Dedifferentiated amniotic fluid mesenchymal stem cell (primary cell): ENCODE measurements around the gene SLF1.
"Not testable (repeated sequence)": the region's sequence is repeated elsewhere in the genome, so short reads cannot be mapped to it uniquely, and the experiment has no call there.

Experiments used
- DNase-seq: peaks from one replicate; pipeline ENCODE4 v3.0.0-alpha.2; 2016; ENCODE audit errors: extremely low spot score

SLF1 gene

DNA sequence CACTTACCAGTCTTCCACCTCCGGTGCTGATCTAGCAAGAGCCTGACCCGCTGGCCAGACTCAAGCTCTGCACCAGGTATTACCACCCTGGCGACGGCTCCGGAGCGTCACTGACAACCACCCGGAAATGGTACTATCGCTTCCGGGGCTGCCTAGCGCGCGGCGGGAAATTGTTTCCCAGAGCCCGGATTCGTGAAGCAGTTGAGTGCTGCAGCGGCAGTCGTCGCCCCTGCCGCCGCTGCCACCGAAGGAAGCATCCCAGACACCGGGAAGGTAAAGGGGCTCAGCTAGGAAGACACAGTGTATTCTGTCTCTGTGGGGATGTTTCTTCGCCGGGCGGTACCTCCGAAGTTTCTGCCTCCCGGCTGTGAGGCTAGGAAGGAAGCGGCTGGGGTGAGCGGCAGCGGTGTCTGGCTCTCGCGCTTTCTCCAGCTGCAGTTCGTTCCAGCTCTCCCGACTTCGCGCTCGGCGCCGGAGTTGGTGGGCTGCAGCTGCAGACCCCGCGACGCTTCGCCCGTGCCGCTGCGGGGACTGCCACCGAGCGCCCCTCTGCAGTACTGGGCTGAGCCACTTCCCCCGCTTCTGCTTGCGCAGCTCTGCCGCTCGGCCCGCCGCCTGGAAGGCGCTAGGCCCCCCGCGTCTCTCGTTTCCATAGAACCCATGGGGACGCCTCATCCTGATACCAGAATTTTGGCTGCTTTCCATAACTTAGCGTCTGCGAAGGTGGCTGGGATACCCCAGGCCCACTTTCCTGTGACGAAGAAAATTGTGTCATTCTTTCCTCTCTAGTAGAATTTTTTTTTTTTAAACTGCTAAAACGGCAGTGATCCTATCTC, at the start of gene SLF1, which contains the start of gene KIAA0825:
Gene SLF1, plus strand, starts transcription at position 177 of the 836 bp plus-strand sequence. CDS start 10,142 bp downstream, outside the sequence.
Gene KIAA0825, minus strand, starts transcription at position 112 of the 836 bp plus-strand sequence. CDS start 81,478 bp downstream, outside the sequence.
- DNase-seq, result peak; percentile 87

- no peak for DNase-seq
Measured at GRCh38 chr5:94571415-94571814, 47.1 kb upstream of the SLF1 start.

GRCh38 chr5:94573349-94573748, 45.1 kb upstream of the SLF1 start:
- DNase-seq, result not testable (repeated sequence)

DNA sequence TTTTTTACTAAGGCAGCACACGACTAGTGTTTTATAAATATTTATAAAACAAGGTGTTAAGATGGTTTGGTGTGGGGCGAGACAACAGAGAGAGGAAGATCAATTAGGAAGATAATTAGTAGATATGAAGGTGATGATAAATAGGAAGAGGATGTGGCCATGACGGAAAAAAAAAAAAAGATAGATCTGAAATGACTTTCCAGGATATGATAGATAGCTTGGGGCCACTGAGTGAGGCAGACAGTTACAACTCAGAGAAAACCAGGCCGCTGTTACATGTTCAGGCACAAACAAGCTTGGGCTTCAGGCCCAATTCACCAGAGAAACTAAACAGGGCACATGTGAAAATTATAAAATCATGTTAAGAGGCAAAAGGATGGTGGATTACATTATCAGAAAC, 43.3 kb upstream of the SLF1 start:
- no peak for DNase-seq

DNA sequence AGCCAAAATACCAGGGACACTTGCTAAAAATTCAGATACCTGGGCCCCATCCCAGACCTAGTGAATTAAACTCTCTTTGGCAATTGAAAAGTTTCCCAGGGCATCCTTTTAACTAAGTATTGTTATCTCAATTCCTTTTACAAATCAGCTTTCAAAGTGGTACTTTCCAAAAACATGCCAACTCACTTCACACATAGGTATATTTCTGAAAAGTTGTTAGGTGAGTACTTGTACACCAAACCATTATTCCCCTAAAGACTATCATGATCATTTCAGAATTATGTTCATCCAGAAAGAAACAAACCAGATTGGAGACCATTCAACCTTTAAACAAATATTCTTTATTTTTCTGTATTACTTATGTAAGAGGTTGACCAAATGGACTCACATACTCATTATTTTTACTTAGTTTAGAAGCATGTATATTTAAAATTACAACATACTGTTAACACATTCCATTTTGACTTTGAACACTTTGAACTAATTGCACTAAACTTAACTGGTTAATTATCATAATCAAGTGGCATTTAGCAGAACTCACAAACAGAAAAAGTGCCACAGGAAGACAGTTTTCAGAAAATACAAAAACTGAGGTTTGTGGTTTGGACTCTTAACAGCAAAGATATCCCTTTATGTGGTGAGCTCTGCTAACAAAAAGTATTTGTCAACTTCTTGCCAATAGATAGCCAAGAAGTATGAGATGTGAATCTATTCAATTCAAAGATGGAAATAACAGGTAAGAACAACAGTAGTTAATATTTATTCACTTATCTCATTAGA, 40.8 kb upstream of the SLF1 start:
- no peak for DNase-seq

- no peak for DNase-seq
Measured at GRCh38 chr5:94595281-94595840, 23.1 kb upstream of the SLF1 start.

DNA sequence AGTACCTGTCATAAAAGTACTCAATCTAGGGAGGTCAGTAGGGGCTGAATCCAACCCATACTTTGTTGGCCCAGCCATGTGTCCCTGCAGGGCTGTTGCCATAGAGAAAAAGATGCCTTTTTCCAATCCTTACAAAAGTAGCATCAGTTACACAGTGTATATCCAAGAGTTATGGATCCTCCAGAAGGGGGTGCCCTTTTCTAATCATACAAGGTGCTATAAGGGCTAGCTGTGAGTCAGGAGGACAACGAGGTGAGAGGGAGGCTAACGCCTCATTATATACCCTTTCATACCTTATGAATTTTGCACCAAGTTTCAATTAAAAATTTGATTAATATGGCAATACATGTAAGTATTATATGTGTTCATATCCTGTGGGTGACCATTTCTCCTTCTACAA, 4.9 kb upstream of the SLF1 start:
- no peak for DNase-seq

GRCh38 chr5:94614156-94614805, 4.2 kb upstream of the SLF1 start:
- no peak for DNase-seq

GRCh38 chr5:94615862-94616261, 2.6 kb upstream of the SLF1 start:
- no peak for DNase-seq

DNA sequence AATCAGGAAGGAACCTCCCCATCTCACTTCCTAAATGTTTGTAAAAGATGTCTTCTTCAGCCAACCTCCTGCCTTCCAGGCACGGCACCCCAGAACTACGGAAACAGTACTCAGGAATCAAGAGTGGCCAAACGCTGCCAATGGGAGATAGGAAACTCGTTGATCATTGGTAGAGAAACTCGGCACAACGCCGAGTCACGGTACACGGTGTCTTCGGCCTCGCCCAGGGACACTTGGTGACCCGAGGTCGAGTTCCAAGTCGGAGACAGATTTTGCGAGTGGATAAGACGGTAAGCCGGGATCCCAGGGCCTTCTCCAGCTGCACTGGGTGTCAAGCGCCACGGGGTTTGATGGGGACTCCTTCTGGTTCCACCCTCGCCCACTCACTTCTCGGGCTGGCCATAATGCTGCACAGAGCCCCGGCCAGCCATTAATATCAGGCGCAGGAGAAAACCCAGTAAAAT, 408 bp upstream of the SLF1 start:
- DNase-seq, result peak; percentile 42

DNA sequence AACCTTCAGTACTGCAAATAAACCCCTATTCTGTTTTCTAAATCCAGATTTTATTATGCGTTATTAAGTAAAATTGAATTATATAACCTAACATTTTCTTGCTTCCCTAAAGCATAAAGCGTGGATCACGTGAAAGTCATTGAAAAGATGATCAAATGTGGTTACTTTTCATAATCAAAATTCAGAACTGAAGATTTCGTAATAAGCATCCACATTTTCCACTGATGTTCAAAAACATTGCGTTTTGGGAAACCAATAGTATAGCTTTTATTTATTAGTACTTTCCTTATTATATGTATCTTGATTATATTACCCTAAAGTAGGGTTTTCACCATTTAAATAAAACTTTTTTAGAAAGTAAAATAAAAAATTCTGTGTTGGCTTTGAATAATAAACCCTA, 1.8 kb downstream of the SLF1 start:
- DNase-seq, result no peak

- no peak for DNase-seq
Measured at GRCh38 chr5:94621763-94622162, 3.3 kb downstream of the SLF1 start.

DNA sequence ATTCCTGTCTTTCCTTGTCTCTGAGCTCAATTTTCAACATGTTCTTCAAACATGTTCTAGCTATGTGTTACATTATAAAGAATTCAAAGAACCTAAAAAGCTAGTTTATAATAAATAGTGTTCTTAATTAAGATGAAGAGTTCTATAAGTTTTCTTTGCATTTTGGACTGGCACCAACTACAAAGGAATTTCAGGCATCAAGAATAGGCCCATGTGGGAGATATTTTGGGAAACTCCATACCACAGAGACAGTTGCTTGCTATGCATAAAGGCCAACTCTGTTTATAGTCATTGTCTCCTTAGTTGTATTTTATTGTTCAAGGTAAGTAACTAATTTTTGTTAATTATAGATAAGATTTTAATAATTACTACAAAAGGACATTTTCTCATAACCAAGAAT, 4.5 kb downstream of the SLF1 start:
- no peak for DNase-seq

DNA sequence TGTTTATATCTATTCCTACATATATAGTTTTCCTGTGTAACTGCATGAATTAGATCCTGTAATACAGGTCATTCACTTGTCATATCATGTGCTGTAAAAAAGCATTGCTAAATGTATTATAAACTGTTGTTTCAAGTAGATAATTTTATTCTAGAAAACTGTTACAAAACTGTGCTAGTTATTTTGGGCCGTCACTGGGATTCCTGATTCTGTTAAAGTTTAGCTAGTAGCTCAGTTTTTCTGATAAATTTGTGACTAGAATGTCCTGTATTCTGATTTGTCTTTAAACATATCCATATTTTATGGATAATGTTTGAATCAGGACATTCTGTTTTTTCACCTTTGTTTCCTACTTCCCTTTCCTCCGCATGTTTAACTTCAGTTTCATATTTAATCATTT, 5.4 kb downstream of the SLF1 start:
- no peak for DNase-seq

DNA sequence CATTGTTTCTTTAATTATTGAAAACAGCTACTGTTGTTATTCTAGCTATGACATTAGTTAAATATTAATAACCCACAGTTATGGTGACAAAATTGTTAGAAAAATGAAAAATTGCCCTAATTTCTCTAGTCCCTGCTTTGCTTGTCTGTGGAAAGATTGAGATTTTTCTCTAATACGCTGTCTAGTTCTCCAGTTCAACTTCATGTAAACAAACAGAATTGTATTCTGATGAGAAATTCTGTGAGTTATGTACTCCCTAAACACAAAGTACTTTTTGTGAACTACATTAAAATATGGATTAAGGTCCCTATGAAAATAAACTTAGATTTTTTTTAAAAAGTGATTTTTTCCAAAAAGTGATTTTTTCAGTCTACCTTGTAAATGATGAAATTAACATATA, 8.7 kb downstream of the SLF1 start:
- no peak for DNase-seq

DNA sequence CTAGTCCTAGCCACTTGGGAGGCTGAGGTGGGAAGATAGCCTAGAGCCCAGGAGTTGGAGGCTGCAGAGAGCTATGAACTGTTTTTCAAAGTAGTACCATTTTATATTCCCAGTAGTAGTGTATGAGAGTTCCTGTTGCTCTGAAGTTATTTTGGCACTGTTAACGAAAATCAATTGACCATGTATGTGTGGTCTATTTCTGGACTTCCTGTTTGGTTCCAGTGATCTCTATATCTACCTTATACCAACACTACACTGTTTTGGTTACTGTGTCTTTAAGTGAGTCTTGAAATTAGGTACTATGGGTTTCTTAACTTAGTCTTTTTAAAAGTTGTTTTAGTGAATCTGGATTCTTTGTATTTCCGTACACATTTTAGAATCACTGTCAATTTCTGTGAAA, 13.6 kb downstream of the SLF1 start:
- DNase-seq, result no peak

DNA sequence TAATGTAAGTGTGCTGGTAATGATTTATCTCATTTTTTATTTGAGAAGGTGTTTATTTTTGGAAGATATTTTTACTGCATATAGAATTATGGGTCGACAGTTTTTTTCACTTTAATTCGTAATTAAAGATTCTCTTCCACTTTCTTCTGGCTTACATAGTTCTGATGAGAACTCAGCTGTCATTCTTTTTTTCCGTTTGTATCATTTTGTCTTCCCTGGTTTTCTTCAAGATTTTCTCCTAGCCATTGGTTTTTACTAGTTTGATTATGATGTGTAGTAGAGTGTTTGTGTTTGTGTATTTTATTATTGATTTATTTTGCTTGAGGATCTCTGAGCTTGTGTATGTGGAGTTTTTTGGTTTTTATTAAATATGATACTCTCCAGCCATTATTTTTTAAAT, 21.7 kb downstream of the SLF1 start:
- no peak for DNase-seq

DNA sequence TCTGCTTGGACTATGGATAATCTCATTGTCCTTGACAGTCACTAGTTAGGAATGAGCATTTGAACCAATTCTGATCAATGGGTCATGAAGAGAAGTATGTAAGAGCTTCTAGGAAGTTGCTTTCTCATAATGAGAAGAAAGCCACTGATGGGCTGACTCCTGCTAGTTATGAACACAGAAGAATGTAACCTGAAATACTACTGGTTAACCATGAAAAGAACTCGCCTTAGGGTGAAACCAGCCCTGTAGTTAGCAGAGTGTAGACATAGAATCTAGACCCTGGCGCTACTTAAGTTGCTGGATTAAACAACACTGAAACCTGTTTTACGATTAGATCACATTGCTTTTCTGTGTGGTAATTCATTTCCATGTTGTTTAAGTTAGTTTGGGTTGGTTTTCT, 26.6 kb downstream of the SLF1 start:
- no peak for DNase-seq

- no peak for DNase-seq
Measured at GRCh38 chr5:94646758-94647157, 28.3 kb downstream of the SLF1 start.

DNA sequence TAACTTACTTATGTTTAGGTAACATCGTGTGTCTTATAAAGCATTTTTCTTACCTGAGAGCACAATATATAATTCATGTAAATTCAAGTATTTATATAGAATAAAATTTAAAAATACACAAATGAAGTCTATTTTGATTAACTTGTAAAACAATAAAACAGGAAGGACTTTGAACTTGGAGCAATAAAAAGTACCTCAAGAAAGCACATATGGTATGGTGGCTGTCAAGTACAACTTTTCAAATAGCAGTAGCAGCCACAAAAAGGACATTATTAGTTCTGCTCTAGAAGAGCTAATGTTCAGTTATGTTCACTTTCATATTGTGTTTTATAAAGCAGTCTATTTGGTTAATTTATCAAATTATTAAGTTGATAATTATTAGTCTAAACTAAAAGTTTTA, 31.4 kb downstream of the SLF1 start:
- DNase-seq, result no peak

DNA sequence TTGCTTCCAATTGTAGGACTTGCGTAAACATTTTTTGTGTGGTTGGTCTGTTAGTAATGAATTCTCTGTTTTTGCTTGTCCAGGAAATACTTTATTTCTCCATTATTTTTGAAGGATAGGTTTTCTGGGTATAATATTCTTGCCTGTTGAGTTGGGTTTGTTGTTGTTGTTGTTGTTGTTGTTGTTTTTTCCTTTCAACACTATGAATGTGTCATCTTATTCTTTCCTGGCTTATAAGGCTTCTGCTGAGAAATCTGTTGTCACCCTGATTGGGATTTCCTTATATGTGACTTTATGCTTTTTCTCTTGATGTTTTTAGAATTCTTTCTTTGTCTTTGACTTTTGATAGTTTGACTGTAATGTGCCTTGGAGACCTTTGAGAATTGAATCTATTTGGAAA, 39.8 kb downstream of the SLF1 start:
- DNase-seq, result no peak

GRCh38 chr5:94660506-94660905, 42.0 kb downstream of the SLF1 start:
- DNase-seq, result no peak
